ENCODE data around the gene SLC6A12. TPM values are rescaled to one million over a fixed set of nuclear protein-coding genes. Genes with fewer than 3 reads are reported as not detected.

SLC6A12 gene
- total RNA-seq, 1 experiment from 2014 or later: 0.17 TPM

DNA sequence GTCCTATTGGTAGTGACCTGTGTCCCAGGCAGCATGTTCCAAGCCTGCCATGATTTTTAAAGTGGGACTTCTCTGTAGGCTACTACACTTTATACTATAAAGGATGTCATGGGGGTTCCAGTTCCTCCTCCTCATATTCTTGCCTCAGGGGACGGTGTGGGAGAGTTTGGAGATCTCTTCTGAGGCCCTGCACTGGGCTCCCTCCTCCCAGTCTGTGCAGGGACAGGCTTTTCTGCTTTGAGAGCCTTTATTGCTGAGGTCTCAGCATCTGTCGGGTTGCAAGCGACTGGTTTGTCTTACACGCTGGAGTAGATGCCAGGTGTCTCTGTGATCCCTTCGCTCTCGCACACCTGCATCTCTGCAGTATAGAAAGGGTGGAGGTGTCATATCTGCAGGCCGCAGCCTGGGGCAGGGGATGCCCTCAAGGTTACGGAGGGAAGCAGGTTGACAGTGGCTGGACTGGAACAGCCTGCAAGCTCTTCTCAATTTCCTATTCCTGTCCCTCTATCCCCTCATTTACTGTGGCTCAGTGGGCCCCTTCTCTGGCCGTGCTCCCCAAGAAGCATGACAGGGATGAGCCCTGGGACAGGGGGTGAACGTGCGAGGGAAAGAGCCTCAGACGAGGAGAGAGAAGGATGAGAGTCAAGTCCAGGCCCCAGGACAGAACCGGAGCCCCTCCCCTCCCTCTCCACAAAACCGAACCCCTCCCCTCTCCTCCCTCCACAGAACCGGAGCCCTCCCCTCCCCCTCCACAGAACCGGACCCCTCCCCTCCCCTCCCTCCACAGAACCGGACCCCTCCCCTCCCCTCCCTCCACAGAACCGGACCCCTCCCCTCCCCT lies 51.3 kb downstream of the SLC6A12 start:
- Histone ChIP-seq H2BK120ac (ENCODE audit: low read depth, low read length, poor library complexity, severe bottlenecking) (no peak overlapping the region), H3K79me1 (ENCODE audit: insufficient read depth, low read depth, low read length, poor library complexity, severe bottlenecking) (no peaks in the 10 kb centered on the region), H4K8ac (replicated peaks; ENCODE audit: insufficient read length, low read depth, low read length) (no peak overlapping the region), H3K27ac (ENCODE audit: insufficient read length, low read depth, low read length) (no peak overlapping the region), H3K4me2 (ENCODE audit: insufficient read depth, insufficient read length, low read length) (no peak overlapping the region), H2AK5ac (ENCODE audit: insufficient read length, low read length) (no peak overlapping the region), H3K79me2 (ENCODE audit: insufficient read depth, low read length) (no peaks in the 10 kb centered on the region), H4K91ac (ENCODE audit: insufficient read length, low read depth, low read length) (no peak overlapping the region), H2BK15ac (ENCODE audit: low read depth, low read length) (no peak overlapping the region), H3K9me3 (ENCODE audit: control insufficient read depth, low read depth, low read length) (no peaks in the 10 kb centered on the region), H2BK20ac (ENCODE audit: low read depth, low read length, poor library complexity, severe bottlenecking) (no peak overlapping the region), H3K23me2 (ENCODE audit: insufficient read length, low read depth, low read length, poor library complexity, severe bottlenecking) (no peaks in the 10 kb centered on the region), H3T11ph (ENCODE audit: low read length) (no peak overlapping the region), H3K27me3 (ENCODE audit: insufficient read depth, low read length) (no peaks in the 10 kb centered on the region), H3K18ac (ENCODE audit: insufficient read length, low read depth, low read length) (no peak overlapping the region), H3K4me1 (ENCODE audit: insufficient read depth, low read length) (no peaks in the 10 kb centered on the region), H3K23ac (ENCODE audit: insufficient read length, low read depth, low read length) (no peak overlapping the region), H3K14ac (ENCODE audit: insufficient read depth, low read length) (no peak overlapping the region), H3K4ac (ENCODE audit: low read depth, low read length) (no peak overlapping the region), H2BK5ac (ENCODE audit: insufficient read length, low read length) (no peak overlapping the region), H2AFZ (ENCODE audit: low read length) (no peak overlapping the region), H3K9ac (ENCODE audit: extremely low read depth, insufficient read length, low read length) (no peak overlapping the region), H4K20me1 (ENCODE audit: control insufficient read depth, insufficient read depth, insufficient read length) (no peaks in the 10 kb centered on the region), H4K5ac (ENCODE audit: insufficient read length, low read depth, low read length) (no peak overlapping the region), H3K56ac (ENCODE audit: insufficient read length, low read depth, low read length) (no peak overlapping the region), H2BK12ac (ENCODE audit: insufficient read length, low read depth, low read length) (no peak overlapping the region)
- H3K4me3 Mint-ChIP-seq: no peak overlapping the region
- H3K36me3 Mint-ChIP-seq (ENCODE audit: insufficient read depth in 1 of 3, low read depth in 3 of 3): peaks cover 0 to 2% (median 0%) of the 10 kb centered on the region in 3 experiments; a peak in 2 of 7 replicates
- no CpG with 5 or more reads among the region's 18 CpGs for WGBS (ENCODE audit: extremely low coverage, insufficient read length, low lambda C conversion rate)
- DNase-seq: peak; percentile 79
- H3K27ac Mint-ChIP-seq: no peak overlapping the region; a peak in 1 of 7 replicates
- peaks cover 13% of the 10 kb centered on the region for H3K27me3 Mint-ChIP-seq (ENCODE audit: low read depth)
- no peaks in the 10 kb centered on the region for H3K9me3 Mint-ChIP-seq
- H3K4me1 Mint-ChIP-seq: peaks cover 17 to 37% of the 10 kb centered on the region in 2 experiments
- TF ChIP-seq, protein P1, sequence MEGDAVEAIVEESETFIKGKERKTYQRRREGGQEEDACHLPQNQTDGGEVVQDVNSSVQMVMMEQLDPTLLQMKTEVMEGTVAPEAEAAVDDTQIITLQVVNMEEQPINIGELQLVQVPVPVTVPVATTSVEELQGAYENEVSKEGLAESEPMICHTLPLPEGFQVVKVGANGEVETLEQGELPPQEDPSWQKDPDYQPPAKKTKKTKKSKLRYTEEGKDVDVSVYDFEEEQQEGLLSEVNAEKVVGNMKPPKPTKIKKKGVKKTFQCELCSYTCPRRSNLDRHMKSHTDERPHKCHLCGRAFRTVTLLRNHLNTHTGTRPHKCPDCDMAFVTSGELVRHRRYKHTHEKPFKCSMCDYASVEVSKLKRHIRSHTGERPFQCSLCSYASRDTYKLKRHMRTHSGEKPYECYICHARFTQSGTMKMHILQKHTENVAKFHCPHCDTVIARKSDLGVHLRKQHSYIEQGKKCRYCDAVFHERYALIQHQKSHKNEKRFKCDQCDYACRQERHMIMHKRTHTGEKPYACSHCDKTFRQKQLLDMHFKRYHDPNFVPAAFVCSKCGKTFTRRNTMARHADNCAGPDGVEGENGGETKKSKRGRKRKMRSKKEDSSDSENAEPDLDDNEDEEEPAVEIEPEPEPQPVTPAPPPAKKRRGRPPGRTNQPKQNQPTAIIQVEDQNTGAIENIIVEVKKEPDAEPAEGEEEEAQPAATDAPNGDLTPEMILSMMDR (conservative IDR thresholded peaks at IDR 0.05): no peak
